GM12878 (cell line): ENCODE results near the gene HSP90AB1. TPM values are rescaled to one million over a fixed set of nuclear protein-coding genes. Genes with fewer than 3 reads are reported as not detected.

Experiments used
- ATF7 ChIP-seq: fragments of 450-650 bp; IDR thresholded peaks from 2 replicates; pipeline ENCODE4 v1.6.1; 2016; ENCODE audit warnings: low read depth, mild to moderate bottlenecking
- BACH1 ChIP-seq: fragments of 450-650 bp; IDR thresholded peaks from 2 replicates; pipeline ENCODE4 v1.6.1; 2017; ENCODE audit warnings: mild to moderate bottlenecking, borderline replicate concordance
- CHD2 ChIP-seq: IDR thresholded peaks from 2 replicates; pipeline ENCODE4 v1.6.1; 2011; ENCODE audit warnings: low read depth, low read length, improper control_type of control experiment, borderline replicate concordance
- ESRRA ChIP-seq: IDR thresholded peaks from 2 replicates; pipeline ENCODE4 v1.6.1; 2012; ENCODE audit warnings: mild to moderate bottlenecking, low read length, improper control_type of control experiment
- FOXK2 ChIP-seq: fragments of 450-650 bp; IDR thresholded peaks from 2 replicates; pipeline ENCODE4 v1.6.1; 2017; ENCODE audit warnings: mild to moderate bottlenecking, moderate library complexity
- KLF5 ChIP-seq: fragments of 450-650 bp; IDR thresholded peaks from 2 replicates; pipeline ENCODE4 v1.6.1; 2014; ENCODE audit warnings: mild to moderate bottlenecking; ENCODE audit not compliant: partially characterized antibody
- MEF2B ChIP-seq: fragments of 450-650 bp; IDR thresholded peaks from 2 replicates; pipeline ENCODE4 v1.6.1; 2018; ENCODE audit warnings: mild to moderate bottlenecking, moderate library complexity; ENCODE audit not compliant: partially characterized antibody, poor library complexity, severe bottlenecking
- PAX5 ChIP-seq: IDR thresholded peaks from 2 replicates; pipeline ENCODE4 v1.6.1; 2011; ENCODE audit warnings: low read depth, low read length, borderline replicate concordance
- PAX8 ChIP-seq: fragments of 450-650 bp; IDR thresholded peaks from 2 replicates; pipeline ENCODE4 v1.6.1; 2017; ENCODE audit warnings: mild to moderate bottlenecking, moderate library complexity
- RAD51 ChIP-seq: fragments of 450-650 bp; IDR thresholded peaks from 2 replicates; pipeline ENCODE4 v1.6.1; 2016; ENCODE audit warnings: moderate library complexity, mild to moderate bottlenecking, inconsistent platforms
- polyA plus RNA-seq, 11 experiments: library from polyadenylated mRNA; depleted of rRNA in 4 of 11; unstranded in 6 of 11; stranded (reverse) in 5 of 11; fragments of >200 nt; fragmentation: Nextera tagmentation in 4 of 11; fragmentation: Illumina TruSeq in 1 of 11; extraction: Ambion mirVana in 4 of 11; extraction: Trizol in 1 of 11; gene quantifications; 1 replicate in 1 of 11; 2 replicates in 10 of 11; pipeline versions ENCODE4 v1.2.1 to v1.2.3, GENCODE V29; 2011 to 2016; ENCODE audit warnings: inconsistent platforms in 2 of 11, missing spikeins in 2 of 11, low read depth in 1 of 11
- total RNA-seq, 4 experiments: library from RNA; depleted of rRNA in 3 of 4; stranded (reverse); fragments of >200 nt in 3 of 4; fragmentation: Illumina TruSeq in 1 of 4; extraction: Trizol in 1 of 4; gene quantifications; 2 replicates each; pipeline versions ENCODE4 v1.2.1 to v1.2.3, GENCODE V29; 2013 to 2021
- TF ChIP-seq, protein P1 (sequence below): fragments of 450-650 bp; IDR thresholded peaks from 2 replicates; pipeline ENCODE4 v1.6.1; 2016; ENCODE audit warnings: mild to moderate bottlenecking
- TF ChIP-seq, protein P2 (sequence below): IDR thresholded peaks from 2 replicates; pipeline ENCODE4 v1.6.1; 2012; ENCODE audit warnings: mild to moderate bottlenecking, low read depth, low read length
- TF ChIP-seq, protein P3 (sequence below): IDR thresholded peaks from 2 replicates; pipeline ENCODE4 v1.6.1; 2011; ENCODE audit warnings: mild to moderate bottlenecking, low read depth, low read length, moderate library complexity; ENCODE audit not compliant: insufficient replicate concordance
- TF ChIP-seq, protein P4 (sequence below): fragments of 450-650 bp; IDR thresholded peaks from 2 replicates; pipeline ENCODE4 v1.6.1; 2017; ENCODE audit warnings: low read depth, mild to moderate bottlenecking, moderate library complexity
- TF ChIP-seq, protein P5 (sequence below): fragments of 450-650 bp; IDR thresholded peaks from 2 replicates; pipeline ENCODE4 v1.6.1; 2016; ENCODE audit warnings: mild to moderate bottlenecking
- TF ChIP-seq, protein P6 (sequence below): fragments of 150-350 bp; IDR thresholded peaks from 2 replicates; pipeline ENCODE4 v1.6.1; 2016; ENCODE audit warnings: low read depth, low read length

HSP90AB1 gene
- total and polyA plus RNA-seq, 10 of the 15 experiments (the other 5 are each of a cell fraction or from before 2014, with no cell fraction given) = 988 to 1,682 (median 1,146) TPM

DNA sequence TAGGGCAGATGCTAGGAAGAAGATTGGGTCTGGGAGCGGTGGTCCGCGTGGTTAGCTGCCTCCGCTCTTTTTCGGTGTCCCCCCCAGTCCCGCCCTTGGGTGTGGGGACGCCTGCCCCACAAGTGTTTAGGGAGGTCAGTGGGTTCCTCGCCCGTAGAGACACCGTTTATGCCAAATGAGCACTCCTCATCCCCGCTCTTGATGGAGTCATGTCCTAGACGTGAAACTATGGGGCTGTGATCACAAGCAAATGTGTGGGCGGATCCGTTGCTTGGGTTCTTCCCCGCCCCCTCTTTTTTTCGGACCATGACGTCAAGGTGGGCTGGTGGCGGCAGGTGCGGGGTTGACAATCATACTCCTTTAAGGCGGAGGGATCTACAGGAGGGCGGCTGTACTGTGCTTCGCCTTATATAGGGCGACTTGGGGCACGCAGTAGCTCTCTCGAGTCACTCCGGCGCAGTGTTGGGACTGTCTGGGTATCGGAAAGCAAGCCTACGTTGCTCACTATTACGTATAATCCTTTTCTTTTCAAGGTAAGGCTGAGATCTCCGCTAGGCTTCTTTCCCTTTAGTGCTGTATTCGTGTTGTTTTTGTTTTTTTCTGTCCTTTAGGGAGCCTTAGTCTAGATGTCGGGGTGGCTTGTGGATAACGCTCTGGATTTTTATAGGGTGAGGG is at the start of gene HSP90AB1 (continued):
- TF ChIP-seq, protein P1, sequence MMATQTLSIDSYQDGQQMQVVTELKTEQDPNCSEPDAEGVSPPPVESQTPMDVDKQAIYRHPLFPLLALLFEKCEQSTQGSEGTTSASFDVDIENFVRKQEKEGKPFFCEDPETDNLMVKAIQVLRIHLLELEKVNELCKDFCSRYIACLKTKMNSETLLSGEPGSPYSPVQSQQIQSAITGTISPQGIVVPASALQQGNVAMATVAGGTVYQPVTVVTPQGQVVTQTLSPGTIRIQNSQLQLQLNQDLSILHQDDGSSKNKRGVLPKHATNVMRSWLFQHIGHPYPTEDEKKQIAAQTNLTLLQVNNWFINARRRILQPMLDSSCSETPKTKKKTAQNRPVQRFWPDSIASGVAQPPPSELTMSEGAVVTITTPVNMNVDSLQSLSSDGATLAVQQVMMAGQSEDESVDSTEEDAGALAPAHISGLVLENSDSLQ = no peak; the same call in 1 of the 2 replicates
- peak; percentile 40 for TF ChIP-seq FOXK2
- TF ChIP-seq CHD2 = peak; percentile 97
- TF ChIP-seq, protein P2, sequence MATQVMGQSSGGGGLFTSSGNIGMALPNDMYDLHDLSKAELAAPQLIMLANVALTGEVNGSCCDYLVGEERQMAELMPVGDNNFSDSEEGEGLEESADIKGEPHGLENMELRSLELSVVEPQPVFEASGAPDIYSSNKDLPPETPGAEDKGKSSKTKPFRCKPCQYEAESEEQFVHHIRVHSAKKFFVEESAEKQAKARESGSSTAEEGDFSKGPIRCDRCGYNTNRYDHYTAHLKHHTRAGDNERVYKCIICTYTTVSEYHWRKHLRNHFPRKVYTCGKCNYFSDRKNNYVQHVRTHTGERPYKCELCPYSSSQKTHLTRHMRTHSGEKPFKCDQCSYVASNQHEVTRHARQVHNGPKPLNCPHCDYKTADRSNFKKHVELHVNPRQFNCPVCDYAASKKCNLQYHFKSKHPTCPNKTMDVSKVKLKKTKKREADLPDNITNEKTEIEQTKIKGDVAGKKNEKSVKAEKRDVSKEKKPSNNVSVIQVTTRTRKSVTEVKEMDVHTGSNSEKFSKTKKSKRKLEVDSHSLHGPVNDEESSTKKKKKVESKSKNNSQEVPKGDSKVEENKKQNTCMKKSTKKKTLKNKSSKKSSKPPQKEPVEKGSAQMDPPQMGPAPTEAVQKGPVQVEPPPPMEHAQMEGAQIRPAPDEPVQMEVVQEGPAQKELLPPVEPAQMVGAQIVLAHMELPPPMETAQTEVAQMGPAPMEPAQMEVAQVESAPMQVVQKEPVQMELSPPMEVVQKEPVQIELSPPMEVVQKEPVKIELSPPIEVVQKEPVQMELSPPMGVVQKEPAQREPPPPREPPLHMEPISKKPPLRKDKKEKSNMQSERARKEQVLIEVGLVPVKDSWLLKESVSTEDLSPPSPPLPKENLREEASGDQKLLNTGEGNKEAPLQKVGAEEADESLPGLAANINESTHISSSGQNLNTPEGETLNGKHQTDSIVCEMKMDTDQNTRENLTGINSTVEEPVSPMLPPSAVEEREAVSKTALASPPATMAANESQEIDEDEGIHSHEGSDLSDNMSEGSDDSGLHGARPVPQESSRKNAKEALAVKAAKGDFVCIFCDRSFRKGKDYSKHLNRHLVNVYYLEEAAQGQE = 0 out of 2 replicates have a peak, but pooled peaks have one; percentile 62
- TF ChIP-seq ESRRA = peak; percentile 61; the same call in 1 of the 2 replicates
- no peak; the same call in 1 of the 2 replicates for TF ChIP-seq BACH1
- TF ChIP-seq, protein P3, sequence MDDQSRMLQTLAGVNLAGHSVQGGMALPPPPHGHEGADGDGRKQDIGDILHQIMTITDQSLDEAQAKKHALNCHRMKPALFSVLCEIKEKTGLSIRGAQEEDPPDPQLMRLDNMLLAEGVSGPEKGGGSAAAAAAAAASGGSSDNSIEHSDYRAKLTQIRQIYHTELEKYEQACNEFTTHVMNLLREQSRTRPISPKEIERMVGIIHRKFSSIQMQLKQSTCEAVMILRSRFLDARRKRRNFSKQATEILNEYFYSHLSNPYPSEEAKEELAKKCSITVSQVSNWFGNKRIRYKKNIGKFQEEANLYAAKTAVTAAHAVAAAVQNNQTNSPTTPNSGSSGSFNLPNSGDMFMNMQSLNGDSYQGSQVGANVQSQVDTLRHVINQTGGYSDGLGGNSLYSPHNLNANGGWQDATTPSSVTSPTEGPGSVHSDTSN = peak; percentile 86
- TF ChIP-seq MEF2B = peak; percentile 56
- peak; percentile 91 for TF ChIP-seq KLF5
- no peak for TF ChIP-seq PAX8
- TF ChIP-seq, protein P4, sequence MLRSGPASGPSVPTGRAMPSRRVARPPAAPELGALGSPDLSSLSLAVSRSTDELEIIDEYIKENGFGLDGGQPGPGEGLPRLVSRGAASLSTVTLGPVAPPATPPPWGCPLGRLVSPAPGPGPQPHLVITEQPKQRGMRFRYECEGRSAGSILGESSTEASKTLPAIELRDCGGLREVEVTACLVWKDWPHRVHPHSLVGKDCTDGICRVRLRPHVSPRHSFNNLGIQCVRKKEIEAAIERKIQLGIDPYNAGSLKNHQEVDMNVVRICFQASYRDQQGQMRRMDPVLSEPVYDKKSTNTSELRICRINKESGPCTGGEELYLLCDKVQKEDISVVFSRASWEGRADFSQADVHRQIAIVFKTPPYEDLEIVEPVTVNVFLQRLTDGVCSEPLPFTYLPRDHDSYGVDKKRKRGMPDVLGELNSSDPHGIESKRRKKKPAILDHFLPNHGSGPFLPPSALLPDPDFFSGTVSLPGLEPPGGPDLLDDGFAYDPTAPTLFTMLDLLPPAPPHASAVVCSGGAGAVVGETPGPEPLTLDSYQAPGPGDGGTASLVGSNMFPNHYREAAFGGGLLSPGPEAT = peak; percentile 88
- TF ChIP-seq RAD51 = peak; percentile 43; the same call in 1 of the 2 replicates
- peak; percentile 98 for TF ChIP-seq ATF7
- TF ChIP-seq, protein P5, sequence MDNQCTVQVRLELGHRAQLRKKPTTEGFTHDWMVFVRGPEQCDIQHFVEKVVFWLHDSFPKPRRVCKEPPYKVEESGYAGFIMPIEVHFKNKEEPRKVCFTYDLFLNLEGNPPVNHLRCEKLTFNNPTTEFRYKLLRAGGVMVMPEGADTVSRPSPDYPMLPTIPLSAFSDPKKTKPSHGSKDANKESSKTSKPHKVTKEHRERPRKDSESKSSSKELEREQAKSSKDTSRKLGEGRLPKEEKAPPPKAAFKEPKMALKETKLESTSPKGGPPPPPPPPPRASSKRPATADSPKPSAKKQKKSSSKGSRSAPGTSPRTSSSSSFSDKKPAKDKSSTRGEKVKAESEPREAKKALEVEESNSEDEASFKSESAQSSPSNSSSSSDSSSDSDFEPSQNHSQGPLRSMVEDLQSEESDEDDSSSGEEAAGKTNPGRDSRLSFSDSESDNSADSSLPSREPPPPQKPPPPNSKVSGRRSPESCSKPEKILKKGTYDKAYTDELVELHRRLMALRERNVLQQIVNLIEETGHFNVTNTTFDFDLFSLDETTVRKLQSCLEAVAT = peak; percentile 99
- peak; percentile 75; the same call in 1 of the 2 replicates for TF ChIP-seq PAX5
- TF ChIP-seq, protein P6, sequence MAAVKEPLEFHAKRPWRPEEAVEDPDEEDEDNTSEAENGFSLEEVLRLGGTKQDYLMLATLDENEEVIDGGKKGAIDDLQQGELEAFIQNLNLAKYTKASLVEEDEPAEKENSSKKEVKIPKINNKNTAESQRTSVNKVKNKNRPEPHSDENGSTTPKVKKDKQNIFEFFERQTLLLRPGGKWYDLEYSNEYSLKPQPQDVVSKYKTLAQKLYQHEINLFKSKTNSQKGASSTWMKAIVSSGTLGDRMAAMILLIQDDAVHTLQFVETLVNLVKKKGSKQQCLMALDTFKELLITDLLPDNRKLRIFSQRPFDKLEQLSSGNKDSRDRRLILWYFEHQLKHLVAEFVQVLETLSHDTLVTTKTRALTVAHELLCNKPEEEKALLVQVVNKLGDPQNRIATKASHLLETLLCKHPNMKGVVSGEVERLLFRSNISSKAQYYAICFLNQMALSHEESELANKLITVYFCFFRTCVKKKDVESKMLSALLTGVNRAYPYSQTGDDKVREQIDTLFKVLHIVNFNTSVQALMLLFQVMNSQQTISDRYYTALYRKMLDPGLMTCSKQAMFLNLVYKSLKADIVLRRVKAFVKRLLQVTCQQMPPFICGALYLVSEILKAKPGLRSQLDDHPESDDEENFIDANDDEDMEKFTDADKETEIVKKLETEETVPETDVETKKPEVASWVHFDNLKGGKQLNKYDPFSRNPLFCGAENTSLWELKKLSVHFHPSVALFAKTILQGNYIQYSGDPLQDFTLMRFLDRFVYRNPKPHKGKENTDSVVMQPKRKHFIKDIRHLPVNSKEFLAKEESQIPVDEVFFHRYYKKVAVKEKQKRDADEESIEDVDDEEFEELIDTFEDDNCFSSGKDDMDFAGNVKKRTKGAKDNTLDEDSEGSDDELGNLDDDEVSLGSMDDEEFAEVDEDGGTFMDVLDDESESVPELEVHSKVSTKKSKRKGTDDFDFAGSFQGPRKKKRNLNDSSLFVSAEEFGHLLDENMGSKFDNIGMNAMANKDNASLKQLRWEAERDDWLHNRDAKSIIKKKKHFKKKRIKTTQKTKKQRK = no peak
